K562 (cell line): ENCODE measurements around the gene RNF31. TPM values are rescaled to one million over a fixed set of nuclear protein-coding genes. Genes with fewer than 3 reads are reported as not detected.

ENCODE experiments used
- ATAC-seq: fragments of 200-7000 bp; cut with Tn5 transposase; 3 replicates; pipeline ENCODE4 v1.9.1; 2020; ENCODE audit warnings: moderate library complexity
- BruUV-seq: library from RNA; stranded (reverse); fragments of 400-500 nt; replicated peaks from 2 replicates; lab custom pipeline; 2021; lab: Mats Ljungman, UMichigan
- CTCF ChIA-PET: fragments of 300-600 bp; formaldehyde crosslinking; extraction: SDS; loops from one replicate; lab custom pipeline; 2021; ENCODE audit warnings: low intra/inter-chr PET ratio; lab: Yijun Ruan, JAX
- POLR2A ChIA-PET: fragments of 300-600, 350-650 bp; sonication (Branson Sonifier 250); formaldehyde crosslinking; extraction: SDS; loops from one replicate; lab custom pipeline; 2021; ENCODE audit warnings: antibody characterized with exemption, inconsistent platforms; lab: Yijun Ruan, JAX
- DNase-seq, 4 experiments: peaks; one replicate each; pipeline versions ENCODE4 v3.0.0 to v3.0.0-alpha.2; 2011 to 2018; ENCODE audit warnings: low spot score in 3 of 4, mixed read lengths in 3 of 4; ENCODE audit errors: extremely low read depth in 1 of 4
- FAIRE-seq: peaks from 2 replicates; lab custom pipeline; 2011; peaks lifted over from hg19 to GRCh38; lab: Jason Lieb, UNC
- H2AFZ ChIP-seq: 2 replicates; pipeline ENCODE4 v1.6.0; 2011; ENCODE audit warnings: low read depth, low read length, control low read depth, inconsistent platforms
- H3K27ac ChIP-seq: fragments of 200-600 bp; 3 replicates; pipeline ENCODE4 v1.8.0; 2011; ENCODE audit warnings: low read depth, mild to moderate bottlenecking, control low read depth, inconsistent platforms, low read length, moderate library complexity, mixed read lengths; ENCODE audit errors: extremely low read depth
- H3K27me3 ChIP-seq, 2 experiments: fragments of 300-600 bp in 1 of 2; 2 replicates in 1 of 2; 3 replicates in 1 of 2; pipeline versions ENCODE4 v1.6.0 to v1.8.0; 2011; ENCODE audit warnings: inconsistent platforms in 2 of 2, low read length in 2 of 2, mild to moderate bottlenecking in 1 of 2, mixed read lengths in 1 of 2, moderate library complexity in 1 of 2; ENCODE audit not compliant: control insufficient read depth in 2 of 2, insufficient read depth in 2 of 2
- H3K36me3 ChIP-seq: fragments of 300-600 bp; 3 replicates; pipeline ENCODE4 v1.8.0; 2011; ENCODE audit warnings: mild to moderate bottlenecking, low read length, inconsistent platforms; ENCODE audit not compliant: control insufficient read depth, insufficient read depth
- H3K4me1 ChIP-seq, 2 experiments: fragments of 200-600 bp in 1 of 2; replicated peaks in 1 of 2; 2 replicates in 1 of 2; 3 replicates in 1 of 2; pipeline versions ENCODE4 v1.5.1 to v1.8.0; 2011; ENCODE audit warnings: inconsistent platforms in 2 of 2, low read length in 2 of 2, mild to moderate bottlenecking in 1 of 2, mixed read lengths in 1 of 2, moderate library complexity in 1 of 2; ENCODE audit not compliant: control insufficient read depth in 2 of 2, insufficient read depth in 2 of 2
- H3K4me2 ChIP-seq: 2 replicates; pipeline ENCODE4 v1.6.1; 2011; ENCODE audit warnings: low read length, control low read depth, inconsistent platforms, mixed read lengths; ENCODE audit not compliant: insufficient read depth
- H3K4me3 ChIP-seq: fragments of 200-600 bp; sonication (generic), shearing (Covaris generic); 2 replicates; pipeline ENCODE4 v1.5.1; 2016; ENCODE audit warnings: control low read depth, inconsistent platforms
- H3K79me2 ChIP-seq: fragments of 200-600 bp; 3 replicates; pipeline ENCODE4 v1.8.0; 2011; ENCODE audit warnings: low read length, inconsistent platforms; ENCODE audit not compliant: control insufficient read depth, insufficient read depth
- H3K9ac ChIP-seq, 2 experiments: 2 replicates each; pipeline versions ENCODE4 v1.6.0 to v1.6.1; 2011; ENCODE audit warnings: low read depth in 2 of 2, low read length in 2 of 2, control low read depth in 1 of 2, inconsistent platforms in 1 of 2, mild to moderate bottlenecking in 1 of 2, mixed read lengths in 1 of 2; ENCODE audit not compliant: insufficient read depth in 1 of 2
- H3K9me1 ChIP-seq: one replicate; pipeline ENCODE4 v1.6.0; 2011; ENCODE audit warnings: inconsistent platforms, mild to moderate bottlenecking, low read length, moderate library complexity; ENCODE audit not compliant: control insufficient read depth, insufficient read depth
- H3K9me3 ChIP-seq: replicated peaks from 2 replicates; pipeline ENCODE4 v1.5.1; 2011; ENCODE audit warnings: low read depth, low read length, inconsistent platforms; ENCODE audit not compliant: control insufficient read depth, insufficient read depth
- H4K20me1 ChIP-seq: replicated peaks from 2 replicates; pipeline ENCODE4 v1.6.1; 2011; ENCODE audit warnings: low read length, inconsistent platforms, mixed read lengths; ENCODE audit not compliant: control insufficient read depth, insufficient read depth
- BACH1 ChIP-seq: fragments of 200-800 bp; sonication (Bioruptor generic); IDR thresholded peaks from 2 replicates; pipeline ENCODE4 v1.6.1; 2016; ENCODE audit warnings: missing genetic modification characterization, missing compliant biosample characterization
- CBFB ChIP-seq: sonication (generic); formaldehyde crosslinking; IDR thresholded peaks from 2 replicates; pipeline ENCODE4 v1.4.0; 2020; ENCODE audit warnings: mild to moderate bottlenecking, missing genetic modification reagents
- DNMT1 ChIP-seq: fragments of 450-650 bp; IDR thresholded peaks from 2 replicates; pipeline ENCODE4 v1.6.1; 2016; ENCODE audit warnings: antibody characterized with exemption, mild to moderate bottlenecking
- KAT2B ChIP-seq: IDR thresholded peaks from one replicate; pipeline ENCODE4 v1.6.1; 2012; ENCODE audit warnings: low read depth, mild to moderate bottlenecking, control low read depth, inconsistent platforms, low read length, moderate library complexity
- KLF6 ChIP-seq: fragments of 250-450 bp; sonication (Bioruptor Pico); IDR thresholded peaks from 2 replicates; pipeline ENCODE4 v1.4.0; 2020; ENCODE audit warnings: mild to moderate bottlenecking, moderate library complexity, borderline replicate concordance
- MCM2 ChIP-seq: fragments of 450-650 bp; IDR thresholded peaks from 2 replicates; pipeline ENCODE4 v1.6.1; 2017; ENCODE audit warnings: low read depth, mild to moderate bottlenecking
- MED1 ChIP-seq: sonication (generic); formaldehyde crosslinking; IDR thresholded peaks from 2 replicates; pipeline ENCODE4 v1.8.1; 2023; ENCODE audit warnings: missing genetic modification reagents, borderline replicate concordance
- MTA3 ChIP-seq: fragments of 450-650 bp; formaldehyde crosslinking; IDR thresholded peaks from 2 replicates; pipeline ENCODE4 v1.6.1; 2017; ENCODE audit warnings: mild to moderate bottlenecking, borderline replicate concordance
- NBN ChIP-seq: fragments of 450-650 bp; IDR thresholded peaks from 2 replicates; pipeline ENCODE4 v1.6.1; 2016; ENCODE audit warnings: low read depth, mild to moderate bottlenecking
- PML ChIP-seq: IDR thresholded peaks from 2 replicates; pipeline ENCODE4 v1.6.1; 2012; ENCODE audit warnings: low read length, inconsistent platforms
- STAT5A ChIP-seq: IDR thresholded peaks from 2 replicates; pipeline ENCODE4 v1.6.1; 2012; ENCODE audit warnings: low read length, inconsistent platforms, borderline replicate concordance
- TCF3 ChIP-seq: sonication (generic); formaldehyde crosslinking; IDR thresholded peaks from 2 replicates; pipeline ENCODE4 v1.4.0; 2020; ENCODE audit warnings: mild to moderate bottlenecking, missing genetic modification reagents
- ZNF12 ChIP-seq: sonication (generic); formaldehyde crosslinking; IDR thresholded peaks from 2 replicates; pipeline ENCODE4 v1.4.0; 2020; ENCODE audit warnings: mild to moderate bottlenecking, missing genetic modification reagents
- ZNF282 ChIP-seq: sonication (generic); formaldehyde crosslinking; IDR thresholded peaks from 2 replicates; pipeline ENCODE4 v1.8.1; 2023; ENCODE audit warnings: missing genetic modification reagents
- ZNF707 ChIP-seq: fragments of 250-450 bp; sonication (Bioruptor Pico); conservative IDR thresholded peaks from 2 replicates; pipeline ENCODE4 v1.8.0; 2022; ENCODE audit warnings: inconsistent platforms, mild to moderate bottlenecking, moderate library complexity
- WGBS: fragments of 100-300 bp; shearing (Covaris generic); methylation state at CpG from one replicate; pipeline ENCODE4 v1.1.6; 2016; ENCODE audit warnings: low coverage, mixed read lengths; ENCODE audit not compliant: insufficient coverage; ENCODE audit errors: missing lambda C conversion rate; 5-methylcytosine and 5-hydroxymethylcytosine counted together
- in situ Hi-C: fragments of 300-500 bp; cut with MboI; formaldehyde crosslinking; loops from 4 replicates; pipeline ENCODE4 v1.15.0; 2018; ENCODE audit warnings: inconsistent platforms, mixed read lengths
- intact Hi-C: fragments of 100-400 bp; cut with micrococcal nuclease; formaldehyde crosslinking; loops from 2 replicates; pipeline ENCODE4 v1.14.2; 2022
- polyA plus RNA-seq, 8 experiments: library from polyadenylated mRNA; depleted of rRNA in 4 of 8; stranded (reverse) in 5 of 8; unstranded in 3 of 8; fragments of >200 nt; fragmentation: Nextera tagmentation in 2 of 8; fragmentation: Illumina TruSeq in 1 of 8; extraction: Ambion mirVana in 2 of 8; extraction: Trizol in 1 of 8; gene quantifications; 2 replicates each; pipeline versions ENCODE4 v1.2.1 to v1.2.3, GENCODE V29; 2011 to 2014; ENCODE audit warnings: inconsistent platforms in 1 of 8, missing spikeins in 1 of 8
- total RNA-seq, 7 experiments: library from RNA; depleted of rRNA in 6 of 7; stranded (reverse); fragments of >200 nt in 6 of 7; fragmentation: Illumina TruSeq in 2 of 7; extraction: Trizol in 2 of 7; gene quantifications; 2 replicates each; pipeline versions ENCODE4 v1.2.1 to v1.2.3, GENCODE V29; 2011 to 2021; ENCODE audit warnings: low replicate concordance in 1 of 7
- TF ChIP-seq, protein P1 (sequence below): fragments of 450-650 bp; formaldehyde crosslinking; IDR thresholded peaks from 2 replicates; pipeline ENCODE4 v1.4.0; 2022; ENCODE audit warnings: missing genetic modification characterization
- TF ChIP-seq, protein P2 (sequence below): fragments of 450-650 bp; IDR thresholded peaks from 2 replicates; pipeline ENCODE4 v1.6.1; 2016; ENCODE audit warnings: antibody characterized with exemption
- TF ChIP-seq, protein P3 (sequence below): sonication (generic); formaldehyde crosslinking; IDR thresholded peaks from 2 replicates; pipeline ENCODE4 v1.8.1; 2023; ENCODE audit warnings: mild to moderate bottlenecking, missing genetic modification reagents

RNF31 gene
- total and polyA plus RNA-seq, 9 of the 15 experiments (the other 6 are each of a cell fraction or from before 2014, with no cell fraction given), result 3.1 to 47.6 (median 19.1) TPM

DNA sequence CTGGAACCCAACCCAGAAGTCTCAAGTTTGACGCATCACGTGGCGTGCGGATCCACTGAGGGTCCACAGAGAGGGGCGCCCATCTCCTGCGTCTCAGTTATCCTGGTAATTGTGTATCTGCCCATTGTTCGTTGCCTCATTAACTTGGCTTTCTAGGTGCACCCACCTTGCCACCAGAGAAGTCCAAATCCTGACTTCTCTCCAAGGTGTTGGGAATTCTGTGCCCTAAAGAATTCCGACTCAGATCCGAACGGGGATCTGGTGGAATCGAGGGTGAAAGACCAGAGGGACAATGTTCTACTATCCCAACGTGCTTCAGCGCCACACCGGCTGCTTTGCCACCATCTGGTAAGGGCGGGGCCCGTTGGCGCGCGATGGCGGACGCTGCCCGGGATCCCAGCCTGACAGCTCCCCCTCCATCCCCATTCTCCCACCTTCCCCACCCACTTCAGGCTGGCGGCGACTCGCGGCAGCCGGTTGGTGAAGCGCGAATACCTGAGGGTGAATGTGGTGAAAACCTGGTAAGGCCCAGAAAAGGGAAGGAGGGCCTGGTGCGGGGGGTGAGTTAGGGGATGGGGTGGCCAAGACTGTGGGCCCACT, 25.1 kb downstream of the RNF31 start:
- no peaks in the 10 kb centered on the region for H3K27me3 ChIP-seq
- no peaks in the 10 kb centered on the region for H4K20me1 ChIP-seq
- CTCF ChIA-PET, result no interaction called here
- no peak for ATAC-seq
- H3K9me3 ChIP-seq, result no peaks in the 10 kb centered on the region
- intact Hi-C loops (no loop called here), in situ Hi-C loops (no loop called here)
- H3K4me1 ChIP-seq, result no peaks in the 10 kb centered on the region; a peak in 3 of 5 replicates
- FAIRE-seq, result no peak
- no peak overlapping the region for H3K4me2 ChIP-seq
- DNase-seq, result no peak
- H3K27ac ChIP-seq, result no peak overlapping the region
- no peaks in the 10 kb centered on the region; the same call in 2 of the 3 replicates for H3K36me3 ChIP-seq
- H3K79me2 ChIP-seq, result no peaks in the 10 kb centered on the region
- BruUV-seq, result no TSS peak
- POLR2A ChIA-PET, result interaction anchor here (0.5 to 1.3 kb wide), 3 partner anchors 11 to 43 kb away, joined by 3 to 7 read pairs (median 3); partner anchors contain the start of genes IRF9, MDP1 and PSME1
- 90% methylated on average over 19 of the region's 30 CpGs for WGBS
- H3K4me3 ChIP-seq, result no peak overlapping the region
- H2AFZ ChIP-seq, result no peak overlapping the region
- no peak overlapping the region for H3K9ac ChIP-seq
- no peaks in the 10 kb centered on the region for H3K9me1 ChIP-seq
- no peak for TF ChIP-seq CBFB (CRISPR knock-in tag)
- TF ChIP-seq NBN, result no peak
- TF ChIP-seq BACH1 (tag), result no peak
- TF ChIP-seq, protein P1, sequence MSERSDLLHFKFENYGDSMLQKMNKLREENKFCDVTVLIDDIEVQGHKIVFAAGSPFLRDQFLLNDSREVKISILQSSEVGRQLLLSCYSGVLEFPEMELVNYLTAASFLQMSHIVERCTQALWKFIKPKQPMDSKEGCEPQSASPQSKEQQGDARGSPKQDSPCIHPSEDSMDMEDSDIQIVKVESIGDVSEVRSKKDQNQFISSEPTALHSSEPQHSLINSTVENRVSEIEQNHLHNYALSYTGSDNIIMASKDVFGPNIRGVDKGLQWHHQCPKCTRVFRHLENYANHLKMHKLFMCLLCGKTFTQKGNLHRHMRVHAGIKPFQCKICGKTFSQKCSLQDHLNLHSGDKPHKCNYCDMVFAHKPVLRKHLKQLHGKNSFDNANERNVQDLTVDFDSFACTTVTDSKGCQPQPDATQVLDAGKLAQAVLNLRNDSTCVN, result no peak
- no peak for TF ChIP-seq ZNF282 (CRISPR knock-in tag)
- TF ChIP-seq, protein P2, sequence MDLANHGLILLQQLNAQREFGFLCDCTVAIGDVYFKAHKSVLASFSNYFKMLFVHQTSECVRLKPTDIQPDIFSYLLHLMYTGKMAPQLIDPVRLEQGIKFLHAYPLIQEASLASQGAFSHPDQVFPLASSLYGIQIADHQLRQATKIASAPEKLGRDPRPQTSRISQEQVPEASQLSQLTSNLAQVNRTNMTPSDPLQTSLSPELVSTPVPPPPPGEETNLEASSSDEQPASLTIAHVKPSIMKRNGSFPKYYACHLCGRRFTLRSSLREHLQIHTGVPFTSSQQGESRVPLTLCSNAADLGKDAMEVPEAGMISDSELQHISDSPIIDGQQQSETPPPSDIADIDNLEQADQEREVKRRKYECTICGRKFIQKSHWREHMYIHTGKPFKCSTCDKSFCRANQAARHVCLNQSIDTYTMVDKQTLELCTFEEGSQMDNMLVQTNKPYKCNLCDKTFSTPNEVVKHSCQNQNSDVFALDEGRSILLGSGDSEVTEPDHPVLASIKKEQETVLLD, result no peak
- TF ChIP-seq KAT2B, result no peak
- no peak for TF ChIP-seq KLF6 (CRISPR knock-in tag)
- no peak for TF ChIP-seq STAT5A
- TF ChIP-seq PML, result no peak
- TF ChIP-seq TCF3 (CRISPR knock-in tag), result no peak
- TF ChIP-seq MCM2, result no peak
- TF ChIP-seq DNMT1, result no peak
- no peak for TF ChIP-seq ZNF707
- no peak for TF ChIP-seq ZNF12 (CRISPR knock-in tag)
- TF ChIP-seq, protein P3, sequence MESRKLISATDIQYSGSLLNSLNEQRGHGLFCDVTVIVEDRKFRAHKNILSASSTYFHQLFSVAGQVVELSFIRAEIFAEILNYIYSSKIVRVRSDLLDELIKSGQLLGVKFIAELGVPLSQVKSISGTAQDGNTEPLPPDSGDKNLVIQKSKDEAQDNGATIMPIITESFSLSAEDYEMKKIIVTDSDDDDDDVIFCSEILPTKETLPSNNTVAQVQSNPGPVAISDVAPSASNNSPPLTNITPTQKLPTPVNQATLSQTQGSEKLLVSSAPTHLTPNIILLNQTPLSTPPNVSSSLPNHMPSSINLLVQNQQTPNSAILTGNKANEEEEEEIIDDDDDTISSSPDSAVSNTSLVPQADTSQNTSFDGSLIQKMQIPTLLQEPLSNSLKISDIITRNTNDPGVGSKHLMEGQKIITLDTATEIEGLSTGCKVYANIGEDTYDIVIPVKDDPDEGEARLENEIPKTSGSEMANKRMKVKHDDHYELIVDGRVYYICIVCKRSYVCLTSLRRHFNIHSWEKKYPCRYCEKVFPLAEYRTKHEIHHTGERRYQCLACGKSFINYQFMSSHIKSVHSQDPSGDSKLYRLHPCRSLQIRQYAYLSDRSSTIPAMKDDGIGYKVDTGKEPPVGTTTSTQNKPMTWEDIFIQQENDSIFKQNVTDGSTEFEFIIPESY, result no peak
- no peak for TF ChIP-seq MTA3
- no peak for TF ChIP-seq MED1
